NCI-H187 (cell line): ENCODE data around the gene SDF2L1.
"Not testable (repeated sequence)": the region's sequence is repeated elsewhere in the genome, so short reads cannot be mapped to it uniquely, and the experiment has no call there.

Experiments used
- DNase-seq, 2 experiments: peaks; one replicate each; lab custom pipeline; 2025; lab: John Stamatoyannopoulos, UW

Gene SDF2L1, protein sequence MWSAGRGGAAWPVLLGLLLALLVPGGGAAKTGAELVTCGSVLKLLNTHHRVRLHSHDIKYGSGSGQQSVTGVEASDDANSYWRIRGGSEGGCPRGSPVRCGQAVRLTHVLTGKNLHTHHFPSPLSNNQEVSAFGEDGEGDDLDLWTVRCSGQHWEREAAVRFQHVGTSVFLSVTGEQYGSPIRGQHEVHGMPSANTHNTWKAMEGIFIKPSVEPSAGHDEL

GRCh38 chr22:21641789-21642583 is at the start of gene SDF2L1:
Gene SDF2L1, plus strand, starts transcription at chr22:21642302. Its CDS starts 35 bp downstream, at chr22:21642337.
- peak; percentile 62 to 93 for DNase-seq

- DNase-seq, result no peak
Observed at GRCh38 chr22:21592422-21592821, 49.7 kb upstream of the SDF2L1 start.

DNA sequence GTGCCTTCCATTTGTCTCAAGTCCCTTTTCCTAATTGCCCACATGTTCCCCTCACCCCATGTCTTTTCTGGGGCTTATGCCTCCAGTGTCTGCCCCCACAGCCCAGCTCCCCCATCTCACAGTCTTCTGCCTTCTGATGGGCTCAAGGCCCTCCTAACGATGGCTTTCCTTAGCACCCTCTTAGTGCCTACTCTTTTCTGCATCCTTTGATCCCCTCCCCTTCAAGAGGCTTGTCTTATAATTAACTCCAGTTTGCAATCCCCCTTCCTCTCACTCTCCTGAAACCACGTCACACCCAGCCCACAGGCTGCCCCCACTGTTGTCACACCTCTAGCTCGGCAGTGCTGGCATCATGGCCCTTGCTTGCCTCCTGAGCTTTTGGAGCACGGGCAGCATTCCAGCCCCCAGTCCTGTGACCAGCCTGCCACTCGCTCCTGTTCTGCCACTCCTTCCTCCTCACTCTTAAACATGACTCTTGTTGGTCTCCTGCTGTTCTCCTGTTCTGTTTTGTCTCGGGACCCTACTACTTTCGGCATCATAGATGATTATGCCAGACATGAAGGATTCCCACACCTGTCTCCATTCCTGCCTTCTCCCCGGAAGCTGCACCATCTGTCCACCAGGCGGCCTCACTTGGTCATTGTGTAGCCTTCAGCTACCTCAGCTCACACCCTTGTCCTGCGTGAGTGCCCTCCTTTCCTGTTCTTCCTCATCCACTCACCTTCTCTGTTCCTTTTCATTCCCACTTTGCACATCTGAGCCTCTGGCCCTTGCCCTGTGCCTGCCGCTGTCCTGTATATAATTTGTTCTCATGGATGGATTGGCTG is 48.5 kb upstream of the SDF2L1 start:
- no peak for DNase-seq

GRCh38 chr22:21594865-21595452 is 47.1 kb upstream of the SDF2L1 start:
- DNase-seq, result no peak

- DNase-seq, result not testable (repeated sequence)
Observed at GRCh38 chr22:21596356-21597135, 45.6 kb upstream of the SDF2L1 start.

GRCh38 chr22:21598302-21598701 is 43.8 kb upstream of the SDF2L1 start:
- DNase-seq, result no peak

DNA sequence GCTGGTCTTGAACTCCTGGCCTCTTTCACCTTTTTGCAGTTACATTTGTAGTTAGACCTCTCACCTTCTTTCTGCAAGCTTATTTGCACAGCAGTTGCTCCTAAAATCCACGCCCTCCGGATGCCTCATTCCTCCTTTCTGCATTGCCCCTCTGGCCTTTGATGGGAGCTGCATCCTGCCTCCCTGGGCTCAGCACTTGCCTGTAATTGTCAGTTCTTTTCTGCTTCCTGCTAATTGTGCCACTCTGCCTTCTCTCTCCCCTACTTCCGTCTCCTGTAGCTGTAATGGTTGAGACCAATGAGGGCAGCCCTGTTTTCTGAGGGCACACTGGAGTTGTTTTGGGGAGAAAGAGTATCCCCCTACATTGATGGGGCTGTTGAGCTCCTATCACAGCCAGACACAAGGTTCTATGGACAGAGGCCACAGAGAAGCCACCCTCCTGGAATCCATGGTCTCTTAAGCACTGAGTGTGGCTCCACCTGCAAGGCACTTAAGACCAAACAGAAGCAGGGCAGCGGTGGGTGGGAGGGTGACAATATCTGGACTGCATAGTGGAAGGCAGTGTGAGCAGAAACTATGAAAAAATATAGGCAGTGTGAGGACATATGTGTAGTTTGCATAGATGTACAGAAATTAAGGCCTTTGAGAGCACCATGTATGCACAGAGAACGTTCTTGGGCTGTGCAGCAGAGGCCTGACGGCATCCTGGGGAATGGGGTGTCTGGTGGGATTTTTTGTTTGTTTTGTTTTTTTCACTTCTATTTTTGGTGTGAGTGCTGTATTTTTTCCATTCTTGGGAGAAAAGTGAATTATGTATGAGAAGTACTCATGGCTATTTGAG is 42.8 kb upstream of the SDF2L1 start:
- no peak for DNase-seq

DNA sequence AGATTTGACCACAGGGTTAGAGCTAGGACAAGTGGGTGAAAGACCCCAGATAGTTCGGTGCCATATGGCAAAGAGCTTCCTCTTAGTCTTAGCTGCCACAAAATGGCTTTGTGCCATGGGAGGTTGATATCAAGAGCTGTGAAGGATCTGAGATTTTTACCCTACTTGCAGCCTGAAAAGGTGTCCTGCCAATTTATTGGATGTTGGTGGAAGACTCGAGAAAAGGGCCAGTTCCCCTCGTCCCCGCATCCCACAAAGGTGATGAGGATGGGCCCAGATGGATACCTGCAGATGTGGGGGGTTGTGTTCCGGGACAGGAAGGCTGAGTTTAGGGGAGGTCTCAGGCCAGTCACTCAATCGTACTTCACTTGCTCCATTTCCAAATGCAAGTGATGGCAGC is 39.5 kb upstream of the SDF2L1 start:
- no peak for DNase-seq

DNA sequence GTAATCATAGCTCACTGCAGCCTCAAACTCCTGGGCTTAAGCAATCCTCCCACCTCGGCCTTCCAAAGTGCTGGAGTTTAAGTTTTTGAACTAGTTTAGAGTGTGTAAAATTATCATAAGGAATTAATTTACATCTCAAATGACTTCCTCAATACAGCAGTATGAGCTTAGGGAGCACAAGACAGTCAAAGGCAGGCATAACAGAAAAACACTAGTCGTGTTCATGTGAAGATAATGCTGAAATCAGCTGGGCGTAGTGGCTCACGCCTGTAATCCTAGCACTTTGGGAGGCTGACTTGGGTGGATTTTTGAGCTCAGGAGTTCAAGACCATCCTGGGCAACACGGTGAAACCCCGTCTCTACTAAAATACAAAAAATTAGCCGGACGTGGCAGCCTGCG is 38.1 kb upstream of the SDF2L1 start:
- DNase-seq, result no peak

GRCh38 chr22:21605887-21606564 is 36.1 kb upstream of the SDF2L1 start:
- DNase-seq, result no peak

DNA sequence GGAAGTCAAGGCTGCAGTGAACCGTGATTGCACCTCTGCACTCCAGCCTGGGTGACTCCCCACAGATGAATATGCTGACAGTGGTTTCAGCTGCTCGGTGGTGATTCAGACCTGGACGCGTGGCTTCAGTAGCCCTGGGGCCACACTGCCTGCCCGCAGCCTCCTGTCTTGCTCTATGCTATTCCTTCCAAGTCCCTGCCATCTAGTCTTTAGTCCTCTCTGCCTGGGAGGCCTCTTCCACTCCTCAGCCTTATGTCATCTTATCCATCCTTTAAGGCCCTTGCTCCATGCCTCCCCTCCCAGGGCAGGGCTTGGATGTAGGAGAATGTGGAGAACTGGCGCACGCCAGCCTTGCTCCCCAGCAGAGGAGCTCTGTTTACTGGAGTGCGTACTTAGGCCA is 35.3 kb upstream of the SDF2L1 start:
- no peak for DNase-seq

GRCh38 chr22:21609556-21610157 is 32.4 kb upstream of the SDF2L1 start:
- not testable (repeated sequence) for DNase-seq

DNA sequence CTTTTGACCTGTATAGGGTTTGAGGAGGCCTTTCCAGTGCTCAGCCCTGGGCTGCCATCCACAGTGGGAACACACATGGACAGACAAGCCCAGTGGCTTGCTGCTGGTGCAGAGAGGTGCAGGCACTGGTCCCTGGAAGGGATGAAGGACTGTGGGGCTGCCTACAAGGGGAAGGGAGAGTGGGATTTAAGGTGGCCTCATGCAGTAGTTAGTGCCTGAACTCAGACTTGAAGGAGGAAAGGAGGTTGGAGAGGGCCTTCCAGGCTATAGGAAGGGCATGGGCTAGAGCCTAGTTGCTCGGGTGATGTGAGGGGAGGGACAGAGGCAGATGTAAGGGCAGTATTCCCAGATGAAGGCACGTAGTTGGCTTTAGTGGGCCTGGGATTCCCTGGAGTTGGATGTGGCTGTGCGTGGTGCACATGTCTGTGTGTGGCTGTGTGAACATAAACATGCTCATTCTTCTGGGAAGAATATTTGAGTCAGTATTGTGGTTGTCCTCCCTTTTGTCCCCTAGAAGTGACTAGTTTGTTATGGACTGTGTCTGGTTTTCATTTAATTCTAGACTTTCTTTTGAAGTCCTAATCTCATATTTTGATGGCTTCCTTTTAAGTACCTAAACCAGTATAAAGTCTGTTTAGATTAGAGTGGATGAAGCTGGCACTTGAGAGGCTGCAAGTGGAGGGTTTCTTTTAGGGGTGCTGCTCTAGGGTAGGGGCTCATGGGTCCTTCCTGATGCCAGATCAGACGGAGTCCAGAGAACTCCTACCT is 30.7 kb upstream of the SDF2L1 start:
- DNase-seq, result no peak

DNA sequence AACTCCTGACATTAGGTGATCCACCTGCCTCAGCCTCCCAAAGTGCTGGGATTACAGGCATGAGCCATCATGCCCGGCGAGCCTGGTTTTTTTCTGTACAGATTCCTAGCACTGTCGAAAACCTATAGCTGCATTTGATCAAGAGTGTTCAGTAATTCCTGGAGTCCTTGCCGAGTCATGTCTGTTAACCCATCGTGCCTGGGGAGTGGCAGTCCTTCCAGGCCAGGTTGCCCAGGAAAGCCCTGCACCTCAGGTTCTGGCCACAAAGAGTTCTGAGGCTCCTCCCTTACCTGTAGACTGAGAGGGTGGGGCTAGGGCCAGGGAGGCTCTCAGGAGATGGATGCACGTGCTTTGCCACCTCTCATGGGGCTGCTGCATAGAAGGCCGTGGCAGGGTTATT is 29.2 kb upstream of the SDF2L1 start:
- no peak for DNase-seq

DNA sequence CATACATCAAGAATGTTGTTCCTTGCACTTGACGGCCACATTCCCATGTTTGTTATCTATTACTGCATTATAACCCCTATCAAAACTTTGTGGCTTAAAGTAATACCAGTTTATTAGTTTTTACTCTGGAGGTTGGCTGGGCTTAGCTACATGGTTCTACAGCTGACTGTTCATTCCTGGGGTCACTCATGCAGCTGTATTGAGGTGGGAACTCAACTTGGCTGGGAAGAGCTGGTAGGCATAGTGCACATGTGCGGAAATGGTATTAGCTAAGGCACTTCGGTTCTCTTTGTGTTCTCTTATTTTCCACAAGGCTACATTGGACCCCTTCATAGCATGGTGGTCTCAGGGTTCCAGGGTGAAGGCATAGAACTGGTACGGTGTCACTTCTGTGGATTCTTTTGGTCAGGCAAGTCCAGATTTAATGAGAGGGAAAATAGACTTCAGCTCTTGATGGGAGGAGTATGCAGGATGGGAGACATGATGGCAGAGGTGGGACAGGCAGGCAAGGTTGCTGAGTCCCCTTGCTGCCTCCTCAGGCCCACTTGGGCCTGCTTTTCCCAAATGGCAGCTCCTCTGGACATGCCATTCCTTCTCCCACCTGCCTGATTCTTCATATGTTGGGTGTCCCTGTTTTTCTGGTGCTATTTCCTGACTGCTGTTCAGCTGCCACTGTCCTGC is 28.4 kb upstream of the SDF2L1 start:
- DNase-seq, result no peak

- DNase-seq, result no peak
Observed at GRCh38 chr22:21615731-21616130, 26.4 kb upstream of the SDF2L1 start.

DNA sequence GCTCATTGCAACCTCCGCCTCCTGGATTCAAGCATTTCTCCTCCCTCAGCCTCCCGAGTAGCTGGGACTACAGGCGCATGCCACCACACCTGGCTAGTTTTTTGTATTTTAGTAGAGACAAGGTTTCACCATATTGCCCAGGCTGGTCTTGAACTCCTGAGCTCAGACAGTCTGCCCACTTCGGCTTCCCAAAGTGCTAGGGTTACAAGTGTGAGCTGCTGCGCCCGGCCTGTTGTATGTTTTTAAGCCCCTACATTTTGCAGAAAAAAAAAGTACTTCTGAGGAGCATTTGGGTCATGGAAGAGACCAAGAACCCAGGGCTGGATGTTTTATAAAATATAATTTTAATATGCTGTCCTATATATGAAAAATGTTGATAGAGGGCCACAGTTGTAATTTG is 24.8 kb upstream of the SDF2L1 start:
- not testable (repeated sequence) for DNase-seq

DNA sequence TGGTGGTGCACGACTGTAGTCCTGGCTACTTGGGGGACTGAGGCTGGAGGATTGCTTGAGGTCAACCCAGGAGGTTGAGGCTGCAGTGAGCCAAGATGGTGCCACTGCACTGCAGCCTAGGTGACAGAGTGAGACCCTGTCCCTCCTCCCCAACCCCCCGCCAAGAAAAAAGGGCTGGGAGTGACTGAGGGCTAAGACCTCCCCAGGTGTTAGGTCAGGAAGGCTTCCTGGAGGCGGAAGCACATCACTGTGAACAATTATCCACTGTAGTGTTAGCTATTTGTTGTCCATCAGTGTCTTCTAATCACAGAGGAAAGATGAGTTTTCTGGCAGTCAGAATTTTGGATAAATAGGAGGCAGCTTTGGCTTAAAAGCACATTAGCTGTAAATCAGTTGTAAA is 21.1 kb upstream of the SDF2L1 start:
- DNase-seq, result no peak
